ENCODE results near the gene KCNK6. TPM values are rescaled to one million over a fixed set of nuclear protein-coding genes. Genes with fewer than 3 reads are reported as not detected.

Gene KCNK6
- total and polyA plus RNA-seq, 8 donors: 4.3 to 12.4 (median 5.2) TPM

DNA sequence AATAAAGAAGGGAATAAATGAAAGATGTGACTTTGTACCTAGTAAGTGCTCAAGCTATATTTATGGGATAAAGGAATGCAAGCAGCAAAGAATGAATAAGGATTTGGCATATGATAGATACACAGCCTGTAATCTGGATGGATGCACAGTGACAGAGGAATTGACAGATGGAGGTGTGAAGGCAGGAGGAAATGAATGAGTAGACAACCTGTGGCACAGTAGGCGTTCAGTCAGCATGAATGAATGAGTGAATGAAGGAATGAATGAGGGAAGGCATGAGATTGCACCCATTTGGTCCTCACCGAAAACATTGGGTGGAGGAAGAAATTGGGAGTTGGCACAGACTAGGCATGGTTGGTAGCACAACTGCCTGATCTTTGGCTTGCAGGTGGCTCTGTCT, 49.9 kb downstream of the KCNK6 start:
- intact Hi-C loops (cut with DNase I): no loop called here
- TF ChIP-seq, protein P1, sequence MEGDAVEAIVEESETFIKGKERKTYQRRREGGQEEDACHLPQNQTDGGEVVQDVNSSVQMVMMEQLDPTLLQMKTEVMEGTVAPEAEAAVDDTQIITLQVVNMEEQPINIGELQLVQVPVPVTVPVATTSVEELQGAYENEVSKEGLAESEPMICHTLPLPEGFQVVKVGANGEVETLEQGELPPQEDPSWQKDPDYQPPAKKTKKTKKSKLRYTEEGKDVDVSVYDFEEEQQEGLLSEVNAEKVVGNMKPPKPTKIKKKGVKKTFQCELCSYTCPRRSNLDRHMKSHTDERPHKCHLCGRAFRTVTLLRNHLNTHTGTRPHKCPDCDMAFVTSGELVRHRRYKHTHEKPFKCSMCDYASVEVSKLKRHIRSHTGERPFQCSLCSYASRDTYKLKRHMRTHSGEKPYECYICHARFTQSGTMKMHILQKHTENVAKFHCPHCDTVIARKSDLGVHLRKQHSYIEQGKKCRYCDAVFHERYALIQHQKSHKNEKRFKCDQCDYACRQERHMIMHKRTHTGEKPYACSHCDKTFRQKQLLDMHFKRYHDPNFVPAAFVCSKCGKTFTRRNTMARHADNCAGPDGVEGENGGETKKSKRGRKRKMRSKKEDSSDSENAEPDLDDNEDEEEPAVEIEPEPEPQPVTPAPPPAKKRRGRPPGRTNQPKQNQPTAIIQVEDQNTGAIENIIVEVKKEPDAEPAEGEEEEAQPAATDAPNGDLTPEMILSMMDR (IDR thresholded peaks at IDR 0.05): no peak
- no peak for ATAC-seq
- H3K4me1 ChIP-seq: peaks cover 0 to 5% of the 10 kb centered on the region in 2 donors
- H3K9me3 ChIP-seq: no peaks in the 10 kb centered on the region
- H3K36me3 ChIP-seq: no peaks in the 10 kb centered on the region
- no peak overlapping the region for H3K4me3 ChIP-seq
- H3K27ac ChIP-seq: no peak overlapping the region
- peaks cover 0 to 5% of the 10 kb centered on the region in 2 donors for H3K27me3 ChIP-seq
- DNase-seq: no peak

DNA sequence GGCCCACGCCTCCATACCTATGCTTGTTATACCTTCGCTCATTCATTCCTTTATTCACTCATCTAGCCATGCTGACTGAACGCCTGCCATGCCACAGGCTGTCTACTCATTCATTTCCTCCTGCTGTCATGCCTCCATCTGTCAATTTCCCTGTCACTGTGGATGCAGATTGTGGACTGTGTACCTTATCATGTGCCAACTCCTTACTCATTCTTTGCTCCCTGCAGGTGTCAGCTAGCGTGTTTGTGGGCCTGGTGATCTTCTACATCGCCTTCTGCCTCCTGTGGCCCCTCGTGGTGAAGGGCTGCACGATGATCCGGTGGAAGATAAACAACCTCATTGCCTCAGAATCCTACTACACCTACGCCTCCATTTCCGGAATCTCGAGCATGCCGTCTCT, 50.7 kb downstream of the KCNK6 start:
- H3K27ac ChIP-seq: no peak overlapping the region
- peaks cover 0 to 5% of the 10 kb centered on the region in 2 donors for H3K27me3 ChIP-seq
- no peaks in the 10 kb centered on the region for H3K9me3 ChIP-seq
- intact Hi-C loops (cut with DNase I): no loop called here
- DNase-seq (no peak), ATAC-seq (no peak)
- TF ChIP-seq, protein P1 (IDR thresholded peaks at IDR 0.05): no peak
- H3K4me1 ChIP-seq: peaks cover under 1 to 8% of the 10 kb centered on the region in 2 donors
- no peak overlapping the region for H3K4me3 ChIP-seq
- H3K36me3 ChIP-seq: no peaks in the 10 kb centered on the region

- ATAC-seq (no peak), DNase-seq (no peak)
- Histone ChIP-seq H3K4me3 (no peak overlapping the region), H3K9me3 (no peaks in the 10 kb centered on the region), H3K36me3 (no peaks in the 10 kb centered on the region), H3K4me1 (peaks cover 8 to 16% of the 10 kb centered on the region in 2 donors), H3K27me3 (peaks cover 0 to 5% of the 10 kb centered on the region in 2 donors), H3K27ac (no peak overlapping the region)
- TF ChIP-seq, protein P1 (IDR thresholded peaks at IDR 0.05): no peak
- intact Hi-C loops (cut with DNase I): no loop called here
Measured at GRCh38 chr19:38371081-38371480, 51.4 kb downstream of the KCNK6 start.

DNA sequence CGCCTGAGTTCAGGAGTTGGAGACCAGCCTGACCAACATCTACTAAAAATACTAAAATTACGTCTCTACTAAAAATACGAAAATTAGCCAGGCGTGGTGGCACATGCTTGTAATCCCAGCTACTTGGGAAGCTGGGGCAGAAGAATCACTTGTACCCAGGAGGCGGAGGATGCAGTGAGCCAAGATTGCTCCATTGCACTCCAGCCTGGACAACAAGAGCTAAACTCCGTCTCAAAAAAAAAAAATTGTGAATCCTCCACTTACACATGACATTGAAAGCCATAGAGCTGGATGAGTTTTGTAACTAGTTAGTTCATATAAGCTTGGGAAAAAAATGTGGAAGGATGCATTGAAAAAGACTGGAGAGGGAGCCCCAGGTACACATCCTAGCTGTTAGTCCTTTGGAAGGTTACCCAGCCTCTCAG, 54.3 kb downstream of the KCNK6 start:
- ATAC-seq (no peak), DNase-seq (no peak)
- no peaks in the 10 kb centered on the region for H3K9me3 ChIP-seq
- peak overlapping the region; percentile 16 to 92 for H3K4me3 ChIP-seq
- H3K36me3 ChIP-seq: peaks cover 0 to 28% of the 10 kb centered on the region in 2 donors
- intact Hi-C loops (cut with DNase I): no loop called here
- TF ChIP-seq, protein P1 (IDR thresholded peaks at IDR 0.05): no peak
- peaks cover 13 to 26% of the 10 kb centered on the region in 2 donors for H3K4me1 ChIP-seq
- no peaks in the 10 kb centered on the region for H3K27me3 ChIP-seq
- peak overlapping the region; percentile 85 to 94 for H3K27ac ChIP-seq

- TF ChIP-seq, protein P1 (IDR thresholded peaks at IDR 0.05): peak in 1 of 2 donors; percentile 37
- ATAC-seq (peak; percentile 99), DNase-seq (peak; percentile 98 to 100 (median 99))
- Histone ChIP-seq H3K4me1 (peaks cover 13 to 26% of the 10 kb centered on the region in 2 donors), H3K9me3 (no peaks in the 10 kb centered on the region), H3K27me3 (no peaks in the 10 kb centered on the region), H3K27ac (peak within 1 kb of the TSS; percentile 85 to 94), H3K4me3 (peak within 1 kb of the TSS; percentile 70 to 92), H3K36me3 (peaks cover 0 to 34% of the 10 kb centered on the region in 2 donors)
- intact Hi-C loops (cut with DNase I): no loop called here
Measured at GRCh38 chr19:38374332-38375097, 54.9 kb downstream of the KCNK6 start, which contains the start of gene PSMD8. Gene PSMD8, plus strand, starts transcription at chr19:38374571. Its CDS starts 31 bp downstream, at chr19:38374602.
